GM19467 (cell line): ENCODE data around the gene LINC00237.
A peak's percentile ranks its signal among the peaks of the same experiment; 100 is the strongest.

Experiments used
- ATAC-seq: cut with Tn5 transposase; IDR thresholded peaks from one replicate; pipeline ENCODE4 v1.9.1; 2021; ENCODE audit warnings: mild to moderate bottlenecking, moderate library complexity; ENCODE audit not compliant: unreplicated experiment

The LINC00237 gene

DNA sequence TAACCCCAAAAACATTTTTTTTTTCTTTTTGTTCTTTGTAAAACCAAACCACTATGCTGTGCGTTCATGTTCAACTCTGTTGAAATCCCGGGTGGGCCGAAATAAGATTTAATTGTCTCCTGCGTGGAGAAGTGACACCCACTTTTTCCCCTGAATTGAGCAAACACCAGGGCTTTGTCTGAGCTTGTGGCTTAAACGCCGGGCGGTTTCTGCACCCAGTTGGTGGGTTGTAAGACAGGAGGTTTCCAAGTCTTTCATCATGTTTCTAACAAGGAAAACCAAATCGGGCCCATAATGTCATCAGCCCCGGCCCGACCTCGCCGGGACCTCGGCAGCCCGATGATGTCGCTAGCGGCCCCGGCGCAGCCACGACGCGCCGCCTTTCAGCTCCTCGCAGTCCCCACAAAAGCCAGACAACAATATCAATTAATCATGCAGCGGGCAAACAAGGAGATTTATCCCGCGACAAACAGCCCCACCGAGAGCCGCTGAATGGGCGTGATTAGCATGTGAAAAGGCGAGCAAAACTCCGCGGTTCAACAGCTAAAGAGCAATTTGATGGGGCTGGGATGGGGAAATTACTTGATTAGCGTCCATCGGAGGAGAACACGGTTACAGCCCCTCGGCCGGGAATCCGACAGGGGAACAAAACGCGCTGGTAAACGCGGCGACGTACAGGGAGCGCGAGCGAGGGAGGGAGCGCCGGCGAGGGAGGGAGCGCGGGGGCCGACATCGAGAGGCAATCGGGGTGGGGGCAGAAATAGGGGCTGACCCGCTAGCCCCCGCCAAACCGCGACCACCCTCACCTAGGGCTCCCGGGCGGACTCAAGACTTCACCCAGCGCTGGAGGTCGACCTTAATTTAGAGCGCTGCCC, 5.3 kb downstream of the LINC00237 start:
- no peak for ATAC-seq

DNA sequence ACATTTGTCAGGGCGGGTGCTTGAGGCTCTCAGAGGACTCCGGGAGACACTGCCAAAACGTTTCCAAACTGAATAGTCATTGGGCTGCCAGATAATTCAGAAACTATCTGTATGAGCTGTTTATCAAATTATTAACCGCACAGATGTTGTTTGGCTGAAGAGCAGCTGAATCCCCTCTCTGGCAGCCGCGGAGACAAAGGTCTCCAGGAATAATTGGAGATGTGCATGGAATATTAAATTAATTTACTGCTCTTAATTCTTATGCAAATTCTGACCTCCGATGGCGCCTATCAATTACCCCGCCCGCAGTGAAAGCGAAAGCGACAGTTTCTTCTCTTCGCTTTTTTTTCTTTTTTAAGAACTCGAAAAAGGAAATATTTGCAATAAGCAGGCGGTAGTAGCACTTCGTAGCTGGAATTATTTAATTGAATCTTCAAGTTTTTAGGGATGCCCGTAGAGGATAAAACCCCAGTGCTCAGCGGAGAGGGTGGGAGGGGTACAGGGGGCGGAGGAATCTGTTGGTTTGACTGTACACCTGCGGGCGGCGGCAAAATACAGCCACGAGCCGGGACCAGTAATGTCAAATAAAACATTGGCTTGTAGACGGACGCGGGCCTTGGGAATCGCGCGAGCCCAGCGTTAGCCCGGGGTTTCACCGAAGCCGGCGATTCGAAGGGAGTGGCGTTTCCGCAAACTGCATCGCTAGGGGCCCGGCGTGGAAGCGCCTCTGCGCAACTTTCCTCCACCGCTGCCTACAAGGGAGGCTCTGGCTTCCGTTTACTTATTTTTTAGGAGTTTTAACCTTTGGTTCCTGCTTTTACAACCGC, 6.2 kb downstream of the LINC00237 start:
- no peak for ATAC-seq

DNA sequence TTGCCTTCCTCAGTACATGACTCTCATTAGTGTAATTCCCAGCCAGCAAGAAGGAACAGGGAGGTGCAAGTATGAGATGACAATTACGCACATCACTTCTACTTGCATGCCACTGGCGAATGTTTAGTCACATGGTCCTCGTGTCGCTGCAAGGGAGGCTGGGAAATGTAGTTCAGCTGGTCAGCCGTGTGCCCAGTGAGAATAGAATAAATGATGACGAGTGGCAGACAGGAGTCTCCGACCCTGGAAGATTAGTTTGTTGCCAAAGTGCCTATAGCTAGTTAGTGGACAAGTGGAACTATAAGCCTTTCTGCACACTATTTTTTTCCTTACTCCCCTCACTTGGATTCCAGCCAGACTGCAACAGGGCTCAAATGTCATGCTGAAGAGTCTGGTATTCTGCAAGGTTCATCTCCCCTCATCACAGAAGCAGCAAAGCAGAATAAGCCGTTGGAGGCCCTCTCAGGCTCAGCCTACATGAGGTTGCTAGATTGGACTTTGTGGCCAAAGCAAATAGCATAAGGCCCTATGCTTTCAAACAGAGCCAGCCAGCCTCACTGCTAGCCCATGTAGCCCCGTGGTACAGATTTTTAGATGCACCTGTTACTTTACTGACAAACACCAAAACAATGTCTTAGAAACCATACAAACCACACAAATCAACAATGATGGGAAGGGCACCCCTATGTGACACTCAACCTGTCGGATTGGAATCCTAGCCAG, 9.7 kb downstream of the LINC00237 start:
- peak; percentile 48 for ATAC-seq

DNA sequence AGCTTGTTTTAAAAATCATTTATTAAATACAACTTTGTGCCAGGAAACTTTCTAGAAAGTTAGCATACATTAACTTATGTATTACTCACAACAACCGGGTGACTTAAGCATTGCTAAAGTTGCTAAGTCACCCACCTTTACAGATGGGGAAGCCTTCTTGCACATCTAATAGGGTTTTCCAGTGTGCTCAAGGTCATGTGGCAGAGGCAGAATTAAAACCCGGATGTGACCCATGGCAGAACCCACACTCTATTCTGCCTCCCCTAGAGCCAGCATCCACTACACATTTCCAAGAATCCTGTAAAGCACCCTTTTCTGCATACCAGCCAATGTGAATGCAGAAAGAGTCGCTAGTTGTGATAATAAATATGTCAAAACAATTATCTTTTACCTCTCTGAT, 13.4 kb downstream of the LINC00237 start:
- ATAC-seq: no peak

DNA sequence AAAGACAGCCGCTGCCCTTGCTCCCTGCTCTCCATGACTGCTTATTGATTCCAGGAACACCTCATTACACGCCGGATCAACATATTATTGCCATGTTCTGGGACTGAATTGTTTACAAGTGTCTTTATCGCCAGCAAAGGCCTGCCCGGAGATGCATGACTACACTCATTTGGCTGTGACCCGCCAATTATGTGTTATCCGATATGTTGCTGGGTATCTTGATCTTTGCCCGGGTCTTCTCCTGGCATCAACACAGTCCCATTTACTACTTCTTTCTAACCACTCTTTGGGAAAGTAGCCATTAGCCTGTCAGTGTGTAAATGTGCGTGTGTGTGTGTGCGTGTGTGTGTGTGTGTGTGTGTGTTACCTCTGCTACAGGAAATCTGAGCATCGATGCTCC, 15.4 kb downstream of the LINC00237 start:
- no peak for ATAC-seq

DNA sequence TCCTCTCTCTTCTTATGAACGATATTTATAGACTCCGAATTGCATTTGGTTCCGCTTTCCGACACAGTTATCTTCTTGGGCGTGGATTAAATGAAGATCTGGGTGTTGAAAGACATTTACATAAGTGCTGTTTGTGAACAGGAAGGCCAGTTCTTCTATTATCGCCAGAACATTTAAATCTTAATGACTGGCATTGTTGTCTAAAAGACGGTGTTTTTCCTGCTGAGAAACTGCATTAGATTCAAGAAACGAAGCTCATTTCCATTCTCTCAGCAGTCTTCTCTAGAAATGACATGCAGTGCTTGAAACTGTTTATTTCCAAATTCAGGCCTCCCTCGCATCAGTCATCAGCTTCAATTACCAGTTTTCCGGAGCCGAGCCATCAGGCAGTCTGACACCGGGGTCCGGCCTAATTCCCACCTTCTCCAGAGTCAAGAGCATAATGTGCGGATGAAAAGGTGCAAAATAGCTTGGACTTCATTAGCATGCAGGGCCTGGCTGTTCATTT, 16.0 kb downstream of the LINC00237 start:
- no peak for ATAC-seq

DNA sequence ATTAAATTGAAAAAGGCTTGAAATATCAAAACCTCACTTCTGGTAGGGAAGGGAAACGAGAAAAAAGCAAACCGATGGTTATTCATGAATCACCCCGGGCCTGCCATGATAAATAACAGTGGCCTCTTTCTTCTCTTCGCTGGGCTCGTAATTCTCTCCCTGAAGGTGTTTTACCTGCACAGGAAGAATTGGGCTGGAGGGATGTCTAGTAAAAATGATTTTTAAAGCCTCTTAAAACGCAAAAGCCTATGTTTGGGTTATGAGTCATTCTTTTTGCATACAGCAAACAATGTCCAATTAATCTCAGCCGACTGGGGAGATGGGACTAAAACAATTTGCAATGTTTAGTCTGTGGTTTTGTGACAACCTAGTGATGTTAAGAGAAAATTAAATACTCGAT, 16.8 kb downstream of the LINC00237 start:
- no peak for ATAC-seq

DNA sequence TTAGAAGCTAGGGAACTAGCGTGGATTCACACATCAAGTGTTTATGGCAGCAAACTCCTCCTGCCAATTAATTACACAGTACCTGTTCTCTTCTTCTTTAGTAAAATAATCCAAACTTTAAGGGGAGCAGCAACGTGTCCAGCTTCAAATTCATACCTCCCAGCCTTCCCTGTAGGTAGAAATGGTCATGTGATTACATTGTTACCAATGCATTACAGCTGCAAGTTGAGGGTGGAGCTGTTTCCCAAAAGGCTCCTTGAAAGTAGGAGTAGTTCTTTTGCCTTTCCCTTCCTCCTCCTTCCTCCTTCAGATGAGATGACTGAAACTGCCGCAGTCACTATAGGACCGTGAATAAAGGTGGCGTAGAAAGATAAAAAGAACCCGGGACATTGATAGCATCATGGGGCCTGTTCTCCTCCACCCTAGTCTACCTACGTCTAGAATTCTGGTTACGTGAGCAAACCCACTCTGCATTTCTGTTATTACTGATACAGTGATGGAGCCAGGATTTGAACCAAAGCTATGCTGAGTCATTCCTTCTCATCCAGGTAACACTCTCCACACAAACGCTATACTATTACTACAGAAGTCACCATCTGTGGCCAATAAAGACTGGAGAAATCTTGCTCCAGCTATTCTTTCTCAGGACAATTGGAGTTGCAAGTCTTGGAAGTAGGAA, 18.2 kb downstream of the LINC00237 start:
- ATAC-seq: no peak

DNA sequence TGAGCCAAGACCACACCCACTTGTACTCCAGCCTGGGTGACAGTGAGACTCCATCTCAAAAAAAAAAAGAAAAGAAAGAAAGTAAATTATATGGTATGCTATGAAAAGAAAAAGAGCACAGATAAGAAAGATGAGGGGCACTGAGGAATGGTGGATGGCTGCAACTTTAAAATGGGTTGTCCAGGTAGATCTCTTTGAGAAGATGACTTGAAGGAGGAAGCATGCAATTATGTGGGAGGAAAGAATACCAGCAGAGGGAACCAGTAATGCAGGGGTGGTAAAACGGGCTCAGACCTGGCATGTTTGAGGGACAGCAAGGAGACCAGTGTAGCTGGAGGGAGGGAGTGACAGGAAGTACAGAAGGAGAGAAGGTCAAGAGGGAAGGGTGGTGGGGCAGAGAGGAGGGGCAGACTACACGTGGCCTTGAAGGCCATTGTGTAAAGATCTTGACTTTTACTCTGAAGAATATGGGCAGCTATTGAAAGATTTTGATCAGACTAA, 22.3 kb downstream of the LINC00237 start:
- ATAC-seq: no peak

DNA sequence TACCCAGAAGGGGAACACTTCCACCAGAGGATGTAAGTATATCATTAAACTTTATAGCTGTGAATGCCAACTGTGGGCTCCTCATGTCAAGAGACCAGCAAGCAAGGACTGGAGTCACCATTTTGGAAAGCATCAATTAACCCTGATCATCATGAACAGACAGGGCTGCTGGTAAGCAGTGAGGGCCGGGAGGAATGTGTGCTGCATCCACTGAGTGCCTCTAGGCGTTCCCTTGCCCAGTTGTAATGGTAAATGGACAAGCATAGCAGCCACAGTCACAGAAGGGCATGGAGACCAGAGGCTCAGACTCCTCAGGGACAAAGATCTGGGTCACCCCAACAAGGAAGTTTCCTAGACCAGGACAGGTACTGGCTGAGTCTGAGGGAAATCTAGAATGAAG, 23.6 kb downstream of the LINC00237 start:
- no peak for ATAC-seq

DNA sequence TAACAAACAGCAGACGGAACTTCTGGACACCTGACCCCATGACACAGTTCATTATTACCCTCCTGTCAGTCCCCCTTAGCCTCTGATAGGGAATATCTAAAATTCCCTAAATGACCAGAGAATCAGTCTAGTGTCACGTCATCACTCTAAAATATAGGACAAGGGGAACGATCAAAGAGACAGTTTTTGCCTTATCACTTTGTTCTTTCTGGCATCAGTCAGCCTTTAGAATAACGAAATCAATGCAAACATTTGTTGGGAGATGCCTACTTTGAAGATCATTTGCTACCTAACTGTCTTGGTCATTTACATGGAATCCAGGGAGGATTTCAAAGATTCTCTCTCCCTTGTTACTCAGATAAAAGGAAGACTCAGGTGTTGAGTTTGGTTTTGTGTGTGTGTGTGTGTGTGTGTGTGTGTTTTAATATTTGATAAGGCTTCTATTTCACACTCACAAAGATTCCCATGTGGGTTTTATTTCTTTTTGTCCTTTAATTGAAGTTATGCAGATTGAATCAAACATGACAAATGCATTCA, 28.3 kb downstream of the LINC00237 start:
- ATAC-seq: no peak

DNA sequence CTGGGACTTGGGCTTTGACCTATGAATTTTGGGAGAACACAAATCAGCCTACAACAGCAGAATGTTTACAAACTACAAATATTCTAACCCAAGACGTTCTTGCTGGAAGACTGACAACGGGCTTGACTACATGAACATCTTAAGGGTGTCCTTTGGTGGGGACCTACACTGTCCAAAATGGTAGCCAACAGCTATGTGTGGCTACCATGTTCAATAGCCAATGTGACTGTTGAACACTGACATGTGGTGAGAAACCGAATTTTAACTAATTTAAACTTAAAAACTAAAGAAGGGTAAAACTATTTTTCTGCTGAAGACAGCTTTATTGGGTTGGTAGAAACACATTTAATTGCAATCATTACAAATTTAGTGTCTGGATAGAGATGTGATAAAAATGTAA, 30.1 kb downstream of the LINC00237 start:
- no peak for ATAC-seq

DNA sequence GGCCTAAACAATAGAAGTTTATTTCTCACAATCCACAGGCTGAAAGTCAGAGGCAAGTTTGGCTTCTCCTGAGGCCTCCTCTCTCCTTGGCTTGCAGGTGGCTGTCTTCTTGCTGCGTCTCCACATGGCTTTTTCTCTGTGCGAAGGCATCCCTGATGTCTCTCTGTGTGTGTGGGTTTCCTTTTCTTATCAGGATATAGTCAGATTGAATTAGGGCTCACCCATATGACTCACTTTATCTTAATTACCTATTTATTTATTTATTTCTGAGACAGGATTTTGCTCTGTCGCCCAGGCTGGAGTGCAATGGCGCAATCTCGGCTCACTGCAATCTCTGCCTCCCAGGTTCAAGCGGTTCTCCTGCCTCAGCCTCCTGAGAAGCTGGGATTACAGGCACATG, 30.7 kb downstream of the LINC00237 start:
- ATAC-seq: no peak

DNA sequence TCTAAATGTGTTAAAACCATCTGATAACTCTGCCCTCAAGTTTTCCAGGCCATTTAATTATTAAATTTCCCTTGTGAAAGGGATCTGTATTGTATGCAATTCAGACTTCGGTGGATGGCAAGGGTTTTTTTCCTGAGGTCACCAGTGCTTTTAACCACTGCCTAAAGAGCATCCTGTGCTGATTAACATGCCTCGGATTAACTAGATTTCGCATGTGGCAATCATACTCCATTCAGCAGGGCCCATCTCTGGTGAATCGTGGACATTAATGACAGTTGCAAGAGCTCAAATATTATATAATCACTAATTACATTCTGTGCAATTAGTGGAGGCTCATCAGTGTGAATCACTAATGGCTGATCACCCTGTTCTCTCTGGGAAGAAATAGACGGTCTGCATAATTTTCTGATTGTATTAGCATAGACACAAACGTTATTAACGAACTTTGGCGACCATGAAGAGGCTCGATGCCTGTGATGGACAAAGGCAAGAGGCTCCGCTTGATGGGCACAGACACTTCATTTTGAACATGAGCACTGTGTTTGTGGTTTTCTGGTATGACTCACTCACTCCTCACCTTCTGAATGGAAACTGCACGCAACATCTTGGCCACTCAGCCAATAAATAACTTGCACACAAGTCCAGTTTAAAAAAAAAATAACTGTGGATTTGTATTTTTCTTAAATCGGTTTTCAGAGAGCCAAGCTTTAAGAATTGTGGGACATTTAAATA, 31.4 kb downstream of the LINC00237 start:
- ATAC-seq: peak; percentile 86

DNA sequence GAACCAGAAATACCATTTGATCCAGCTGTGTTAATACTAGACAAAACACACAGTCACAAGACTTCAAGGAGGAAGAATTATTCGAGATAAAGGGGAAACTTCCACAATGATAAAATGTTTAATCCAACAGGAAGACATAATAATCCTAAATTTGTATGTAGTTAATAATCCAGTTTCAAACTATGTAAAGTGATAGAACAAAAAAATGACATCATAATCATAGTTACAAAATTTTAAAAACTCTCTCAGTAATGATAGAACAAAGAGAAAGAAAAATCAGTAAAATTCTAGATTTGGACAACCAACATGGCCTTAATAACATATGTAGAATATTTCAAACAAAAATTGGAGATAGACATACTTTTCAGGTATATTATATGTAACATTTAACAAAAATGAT, 38.9 kb downstream of the LINC00237 start:
- no peak for ATAC-seq

DNA sequence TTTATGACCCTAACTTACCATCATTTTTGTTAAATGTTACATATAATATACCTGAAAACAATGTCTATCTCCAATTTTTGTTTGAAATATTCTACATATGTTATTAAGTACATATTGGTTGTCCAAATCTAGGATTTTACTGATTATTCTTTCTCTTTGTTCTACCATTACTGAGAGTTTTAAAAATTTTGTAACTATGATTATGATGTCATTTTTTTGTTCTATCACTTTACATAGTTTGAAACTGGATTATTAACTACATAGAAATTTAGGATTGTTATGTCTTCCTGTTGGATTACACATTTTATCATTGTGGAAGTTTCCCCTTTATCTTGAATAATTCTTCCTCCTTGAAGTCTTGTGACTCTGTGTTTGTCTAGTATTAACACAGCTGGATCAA, 41.2 kb downstream of the LINC00237 start:
- no peak for ATAC-seq

DNA sequence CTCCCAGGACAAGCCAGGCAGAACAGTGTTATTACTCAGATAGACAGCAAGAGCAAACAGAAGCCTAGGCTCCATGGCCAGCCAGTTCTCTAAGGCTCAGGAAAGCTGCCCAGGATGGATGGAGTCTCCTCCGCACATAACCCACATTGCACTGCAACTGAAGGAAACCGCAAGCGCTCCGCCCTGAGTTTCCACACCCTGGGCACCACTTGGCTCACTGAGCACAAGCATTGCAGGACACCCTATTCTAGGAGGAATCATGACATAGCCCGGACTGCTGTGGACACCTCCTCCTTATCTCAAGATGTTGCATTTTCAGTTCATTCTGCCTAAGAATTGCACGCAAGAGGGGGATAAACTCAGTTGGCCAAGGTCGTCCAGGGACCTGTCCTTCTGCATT, 42.9 kb downstream of the LINC00237 start:
- ATAC-seq: no peak

DNA sequence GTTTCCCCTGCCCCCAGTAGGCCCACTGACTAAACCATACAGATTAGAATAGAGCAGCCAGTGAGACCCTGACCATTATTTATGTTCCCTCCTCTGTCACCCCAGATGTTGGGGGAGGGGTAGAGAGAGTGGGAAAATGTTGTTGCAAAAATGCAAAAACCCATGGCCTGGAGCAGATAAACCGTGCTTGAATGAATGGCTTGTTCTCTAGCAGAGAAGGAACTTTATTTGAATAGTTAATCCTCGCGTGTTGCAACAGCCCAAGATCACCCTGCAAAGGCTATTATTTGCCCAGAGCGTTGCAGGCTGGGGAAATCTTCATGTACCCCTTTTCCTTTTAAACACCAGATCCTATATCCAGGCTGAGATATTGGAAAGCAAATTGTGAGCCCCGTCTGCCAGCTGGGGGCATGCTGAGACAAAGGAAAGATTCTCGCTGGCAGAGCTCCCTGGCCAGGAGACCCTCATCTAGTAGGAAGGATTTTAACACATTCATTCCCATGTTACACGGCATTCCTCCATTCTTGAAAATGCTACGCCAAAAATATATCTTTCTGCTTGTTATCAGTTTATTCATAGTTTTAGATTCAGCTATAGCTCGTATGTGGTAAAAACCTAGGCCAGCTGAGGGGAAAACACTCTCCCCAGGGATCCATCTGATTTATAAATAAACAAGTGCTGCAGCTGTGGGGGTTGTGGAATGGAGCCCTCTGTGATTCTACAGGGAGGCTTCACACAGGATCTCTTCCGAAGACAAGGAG, 53.0 kb downstream of the LINC00237 start:
- ATAC-seq: no peak

DNA sequence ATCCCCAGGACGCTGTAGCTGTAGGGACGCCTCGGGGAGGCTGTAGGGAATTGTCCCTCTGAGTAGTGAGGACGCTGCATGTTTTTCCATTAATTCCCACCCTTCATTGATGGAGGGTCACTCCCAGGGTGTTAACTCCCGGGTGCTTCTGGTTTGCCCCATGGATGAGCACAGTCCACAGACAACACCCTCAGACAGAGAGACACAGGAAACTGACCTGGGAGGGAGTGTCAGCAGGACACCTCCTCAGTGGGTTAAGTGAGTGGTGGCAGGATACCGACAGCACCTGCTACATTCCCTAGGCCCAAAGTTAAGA, 53.5 kb downstream of the LINC00237 start:
- no peak for ATAC-seq
